ENCODE data around the gene NUMB. TPM values are rescaled to one million over a fixed set of nuclear protein-coding genes. Genes with fewer than 3 reads are reported as not detected.

Gene NUMB
- total RNA-seq, 2 donors from 2014 or later: 79.9 to 85.2 TPM

- H3K27me3 Mint-ChIP-seq (ENCODE audit: insufficient read depth): no peaks in the 10 kb centered on the region
- no peak overlapping the region for H3K27ac Mint-ChIP-seq
- peaks cover 2% of the 10 kb centered on the region for H3K4me1 Mint-ChIP-seq
- H3K36me3 Mint-ChIP-seq (ENCODE audit: low read depth): peaks cover 2% of the 10 kb centered on the region
- H3K27ac ChIP-seq (ENCODE audit: low read depth, low read length): no peak overlapping the region
- H3K9me3 Mint-ChIP-seq: no peaks in the 10 kb centered on the region
- H3K27me3 ChIP-seq (ENCODE audit: control insufficient read depth, insufficient read depth, low read length, poor library complexity, severe bottlenecking): no peaks in the 10 kb centered on the region
- H3K4me3 Mint-ChIP-seq: no peak overlapping the region
- no peak for TF ChIP-seq CTCF (conservative IDR thresholded peaks at IDR 0.05)
- no peak overlapping the region for H3K4me3 ChIP-seq (ENCODE audit: low read length)
- H3K9me3 ChIP-seq (ENCODE audit: control insufficient read depth, low read length): no peaks in the 10 kb centered on the region
- DNase-seq: no peak
- no peak overlapping the region for H3K9ac ChIP-seq (ENCODE audit: extremely low read depth, low read length, poor library complexity, severe bottlenecking)
- peaks cover 5% of the 10 kb centered on the region for H3K36me3 ChIP-seq (ENCODE audit: control insufficient read depth, insufficient read depth, low read length)
- no peaks in the 10 kb centered on the region for H3K4me1 ChIP-seq (ENCODE audit: control insufficient read depth, insufficient read depth, low read length)
Observed at GRCh38 chr14:73376585-73376984, 81.8 kb downstream of the NUMB start.

DNA sequence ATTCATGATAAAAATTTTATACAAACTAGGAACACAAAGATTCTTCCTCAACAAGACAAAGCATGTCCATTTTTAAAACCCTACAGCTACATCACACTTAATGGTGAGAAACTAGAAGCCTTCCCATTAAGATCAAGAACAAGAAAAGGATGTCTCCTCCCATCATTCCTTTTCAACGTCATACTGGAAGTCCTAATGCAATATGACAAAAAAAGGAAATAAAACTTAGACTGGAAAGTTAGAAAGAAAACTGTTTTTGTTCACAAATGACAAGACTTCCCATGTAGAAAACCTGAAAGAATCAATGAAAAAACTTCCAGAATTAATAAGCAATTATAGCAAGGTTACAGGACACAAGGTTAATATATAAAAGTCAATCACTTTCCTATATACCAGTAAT, 82.5 kb downstream of the NUMB start:
- no peaks in the 10 kb centered on the region for H3K9me3 ChIP-seq (ENCODE audit: control insufficient read depth, low read length)
- H3K27ac Mint-ChIP-seq: no peak overlapping the region
- H3K4me1 Mint-ChIP-seq: peaks cover 2% of the 10 kb centered on the region
- no CpG with 5 or more reads among the region's 1 CpG for WGBS, 2 experiments (ENCODE audit: insufficient coverage in 1 of 2, insufficient read length in 1 of 2)
- no peak overlapping the region for H3K4me3 ChIP-seq (ENCODE audit: low read length)
- H3K4me1 ChIP-seq (ENCODE audit: control insufficient read depth, insufficient read depth, low read length): no peaks in the 10 kb centered on the region
- no peak overlapping the region for H3K27ac ChIP-seq (ENCODE audit: low read depth, low read length)
- no peak for TF ChIP-seq CTCF (conservative IDR thresholded peaks at IDR 0.05)
- H3K27me3 ChIP-seq (ENCODE audit: control insufficient read depth, insufficient read depth, low read length, poor library complexity, severe bottlenecking): no peaks in the 10 kb centered on the region
- no peak overlapping the region for H3K9ac ChIP-seq (ENCODE audit: extremely low read depth, low read length, poor library complexity, severe bottlenecking)
- no peak for DNase-seq
- H3K36me3 ChIP-seq (ENCODE audit: control insufficient read depth, insufficient read depth, low read length): peaks cover 5% of the 10 kb centered on the region
- H3K36me3 Mint-ChIP-seq (ENCODE audit: low read depth): peaks cover 5% of the 10 kb centered on the region
- H3K9me3 Mint-ChIP-seq: no peaks in the 10 kb centered on the region
- H3K4me3 Mint-ChIP-seq: no peak overlapping the region
- H3K27me3 Mint-ChIP-seq (ENCODE audit: insufficient read depth): no peaks in the 10 kb centered on the region

DNA sequence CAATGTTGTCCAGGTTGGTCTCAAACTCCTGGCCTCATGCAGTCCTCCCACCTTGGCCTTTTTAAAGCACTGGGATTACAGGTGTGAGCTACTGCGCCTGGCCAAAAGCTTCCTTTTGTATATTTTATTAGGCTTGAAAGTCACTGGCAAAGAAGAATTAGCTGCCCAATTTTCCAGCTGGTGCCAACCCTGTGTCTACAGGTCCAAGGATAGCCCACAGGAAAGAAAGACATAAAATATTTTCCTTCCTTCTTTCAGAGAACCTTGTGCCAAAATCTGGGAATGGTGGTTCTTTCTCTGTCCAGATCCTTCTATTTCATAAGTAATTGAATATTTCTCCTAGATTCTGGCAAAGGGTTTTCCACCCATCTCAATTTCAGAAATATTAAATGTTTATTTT, 84.1 kb downstream of the NUMB start:
- Histone ChIP-seq H3K4me3 (ENCODE audit: low read length) (no peak overlapping the region), H3K4me1 (ENCODE audit: control insufficient read depth, insufficient read depth, low read length) (no peaks in the 10 kb centered on the region), H3K9ac (ENCODE audit: extremely low read depth, low read length, poor library complexity, severe bottlenecking) (no peak overlapping the region), H3K9me3 (ENCODE audit: control insufficient read depth, low read length) (no peaks in the 10 kb centered on the region), H3K27me3 (ENCODE audit: control insufficient read depth, insufficient read depth, low read length, poor library complexity, severe bottlenecking) (no peaks in the 10 kb centered on the region), H3K27ac (ENCODE audit: low read depth, low read length) (no peak overlapping the region), H3K36me3 (ENCODE audit: control insufficient read depth, insufficient read depth, low read length) (peaks cover 9% of the 10 kb centered on the region)
- Mint-ChIP-seq H3K36me3 (ENCODE audit: low read depth) (peaks cover 6% of the 10 kb centered on the region), H3K27ac (no peak overlapping the region), H3K4me3 (no peak overlapping the region), H3K4me1 (no peaks in the 10 kb centered on the region), H3K27me3 (ENCODE audit: insufficient read depth) (no peaks in the 10 kb centered on the region), H3K9me3 (no peaks in the 10 kb centered on the region)
- DNase-seq: no peak
- WGBS, 2 experiments (ENCODE audit: insufficient coverage in 1 of 2, insufficient read length in 1 of 2): 89 to 91% methylated on average over 1 of the region's 1 CpG
- no peak for TF ChIP-seq CTCF (conservative IDR thresholded peaks at IDR 0.05)
